Panc1 (cell line): ENCODE results near the gene ADK. TPM values are rescaled to one million over a fixed set of nuclear protein-coding genes. Genes with fewer than 3 reads are reported as not detected.

Experiments used
- ATAC-seq: fragments of 200-7000 bp; cut with Tn5 transposase; 2 replicates; pipeline ENCODE4 v1.9.1; 2020; ENCODE audit warnings: mild to moderate bottlenecking, moderate library complexity
- BruUV-seq: library from RNA; stranded (reverse); fragments of 400-500 nt; replicated peaks from 2 replicates; lab custom pipeline; 2021; lab: Mats Ljungman, UMichigan
- CTCF ChIA-PET: fragments of 300-600 bp; sonication (Branson Sonifier 250); formaldehyde crosslinking; loops from one replicate; lab custom pipeline; 2022; ENCODE audit warnings: antibody characterized with exemption; lab: Charles Lee
- POLR2A ChIA-PET: fragments of 300-600 bp; sonication (Branson Sonifier 250); formaldehyde crosslinking; loops from one replicate; lab custom pipeline; 2022; ENCODE audit warnings: antibody characterized with exemption; lab: Charles Lee
- DNase-seq: peaks from one replicate; pipeline ENCODE4 v3.0.0-alpha.2; 2010; ENCODE audit warnings: low read depth, low spot score
- H3K27ac ChIP-seq: 2 replicates; pipeline ENCODE4 v1.5.1; 2011; ENCODE audit warnings: mild to moderate bottlenecking, low read length, inconsistent platforms
- H3K27me3 ChIP-seq: fragments of 200-500 bp; sonication (Bioruptor generic); 2 replicates; pipeline ENCODE4 v1.6.0; 2014; ENCODE audit warnings: low read length, inconsistent platforms; ENCODE audit not compliant: control insufficient read depth, insufficient read depth
- H3K36me3 ChIP-seq: fragments of 200-500 bp; sonication (Bioruptor generic); 2 replicates; pipeline ENCODE4 v1.5.1; 2014; ENCODE audit warnings: inconsistent platforms, mild to moderate bottlenecking, low read length, moderate library complexity; ENCODE audit not compliant: control insufficient read depth, insufficient read depth
- H3K4me1 ChIP-seq: 2 replicates; pipeline ENCODE4 v1.5.1; 2011; ENCODE audit warnings: inconsistent platforms, mild to moderate bottlenecking, low read length, moderate library complexity; ENCODE audit not compliant: control insufficient read depth, insufficient read depth
- H3K4me3 ChIP-seq, 2 experiments: 2 replicates each; pipeline ENCODE4 v1.5.1; 2011 to 2012; ENCODE audit warnings: low read depth in 2 of 2, low read length in 2 of 2, mild to moderate bottlenecking in 2 of 2, inconsistent platforms in 1 of 2, moderate library complexity in 1 of 2
- H3K9me3 ChIP-seq: fragments of 200-500 bp; sonication (Bioruptor generic); 2 replicates; pipeline ENCODE4 v1.5.1; 2014; ENCODE audit warnings: low read depth, mild to moderate bottlenecking, inconsistent platforms, low read length, moderate library complexity; ENCODE audit not compliant: control insufficient read depth, insufficient read depth
- CTCF ChIP-seq: fragments of 450-650 bp; IDR thresholded peaks from 2 replicates; pipeline ENCODE4 v1.5.1; 2017; ENCODE audit warnings: mild to moderate bottlenecking
- POLR2AphosphoS5 ChIP-seq: IDR thresholded peaks from 2 replicates; pipeline ENCODE4 v1.6.1; 2012; ENCODE audit warnings: mild to moderate bottlenecking, low read depth, low read length, moderate library complexity
- REST ChIP-seq, 2 experiments: IDR thresholded peaks; 2 replicates each; pipeline ENCODE4 v1.6.1; 2011 to 2012; ENCODE audit warnings: low read depth in 2 of 2, control low read depth in 1 of 2, low read length in 1 of 2, mild to moderate bottlenecking in 1 of 2, moderate library complexity in 1 of 2; ENCODE audit not compliant: insufficient read depth in 1 of 2
- SIN3A ChIP-seq: IDR thresholded peaks from 2 replicates; pipeline ENCODE4 v1.6.1; 2012; ENCODE audit warnings: low read depth, mild to moderate bottlenecking, low read length, moderate library complexity, borderline replicate concordance; ENCODE audit not compliant: insufficient read depth
- TCF7L2 ChIP-seq: IDR thresholded peaks from 2 replicates; pipeline ENCODE4 v1.6.1; 2011; ENCODE audit warnings: mild to moderate bottlenecking, low read depth, low read length, inconsistent platforms
- in situ Hi-C: cut with HindIII; loops from 2 replicates; pipeline ENCODE4 v1.10.0; 2016; ENCODE audit warnings: low sequenced_read_pairs, low pct_unique_long_range_greater_than_20kb
- intact Hi-C: fragments of 100-400 bp; cut with micrococcal nuclease; formaldehyde crosslinking; loops from one replicate; pipeline ENCODE4 v1.10.0; 2022; ENCODE audit not compliant: unreplicated experiment
- total RNA-seq: library from RNA; stranded (reverse); gene quantifications from one replicate; pipeline ENCODE4 v1.2.1, GENCODE V29; 2021; ENCODE audit not compliant: unreplicated experiment

Gene ADK
- total RNA-seq, 1 experiment from 2014 or later = 64.5 TPM

- no TSS peak for BruUV-seq
- POLR2A ChIA-PET = no interaction called here
- CTCF ChIA-PET = no interaction called here
These were observed 526.9 kb downstream of the ADK start for GRCh38 chr10:74677951-74678350.

GRCh38 chr10:74681917-74682627 lies 531.1 kb downstream of the ADK start:
- no peaks in the 10 kb centered on the region for H3K27me3 ChIP-seq
- ChIA-PET CTCF (no interaction called here), POLR2A (no interaction called here)
- BruUV-seq = no TSS peak
- DNase-seq = no peak
- H3K4me3 ChIP-seq = no peak overlapping the region
- no peak for ATAC-seq
- H3K27ac ChIP-seq = no peak overlapping the region
- in situ Hi-C loops (no loop called here), intact Hi-C loops (no loop called here)
- H3K4me1 ChIP-seq = 0 out of 2 replicates have a peak, but pooled peaks cover 2% of the 10 kb centered on the region
- no peaks in the 10 kb centered on the region for H3K36me3 ChIP-seq
- H3K9me3 ChIP-seq = no peaks in the 10 kb centered on the region
- TF ChIP-seq REST (IDR thresholded peaks at IDR 0.05; ENCODE audit: insufficient read depth in 1 of 2, low read depth in 2 of 2, low read length in 1 of 2) = no peak
- no peak for TF ChIP-seq POLR2AphosphoS5
- no peak for TF ChIP-seq TCF7L2
- TF ChIP-seq CTCF = no peak
- no peak for TF ChIP-seq SIN3A

More at GRCh38 chr10:74677951-74678350, 526.9 kb downstream of the ADK start:
- intact Hi-C loops = no loop called here
- ATAC-seq = no peak
- in situ Hi-C loops = no loop called here
- Histone ChIP-seq H3K9me3 (no peaks in the 10 kb centered on the region; the same call in 1 of the 2 replicates), H3K27ac (no peak overlapping the region), H3K27me3 (no peaks in the 10 kb centered on the region), H3K4me3 (no peak overlapping the region), H3K36me3 (no peaks in the 10 kb centered on the region), H3K4me1 (no peaks in the 10 kb centered on the region)
- TF ChIP-seq POLR2AphosphoS5 (no peak), TCF7L2 (no peak), CTCF (no peak), SIN3A (no peak), REST (IDR thresholded peaks at IDR 0.05; ENCODE audit: insufficient read depth in 1 of 2, low read depth in 2 of 2, low read length in 1 of 2) (no peak)
- no peak for DNase-seq
